ENCODE measurements around the gene RABGAP1L. TPM values are rescaled to one million over a fixed set of nuclear protein-coding genes. Genes with fewer than 3 reads are reported as not detected.

The RABGAP1L gene
- total RNA-seq, 2 donors from 2014 or later: 51.4 to 124 TPM

DNA sequence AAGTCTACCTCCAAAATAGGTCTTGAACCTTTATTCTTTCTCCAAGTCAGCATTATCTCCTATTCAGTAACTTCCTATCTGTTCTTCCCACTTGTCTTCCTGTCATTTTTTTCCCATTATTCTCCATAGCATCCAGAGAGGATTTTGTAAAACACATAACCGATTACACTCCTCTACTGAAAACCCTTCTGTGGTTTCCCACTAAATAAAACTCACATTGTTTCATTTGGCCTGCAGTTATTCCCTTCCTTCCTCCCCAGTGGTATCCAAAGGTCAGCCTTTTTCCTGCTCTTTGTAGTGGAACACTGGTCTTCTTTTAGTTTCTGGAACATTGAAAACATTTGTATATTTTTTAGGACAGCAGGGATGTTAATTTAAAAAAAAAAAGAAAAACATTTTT lies 554.5 kb downstream of the RABGAP1L start:
- ATAC-seq (no peak), DNase-seq (no peak)
- intact Hi-C loops (cut with DNase I): no loop called here
- no peak for TF ChIP-seq POLR2A (IDR thresholded peaks at IDR 0.05)
- TF ChIP-seq, protein P1, sequence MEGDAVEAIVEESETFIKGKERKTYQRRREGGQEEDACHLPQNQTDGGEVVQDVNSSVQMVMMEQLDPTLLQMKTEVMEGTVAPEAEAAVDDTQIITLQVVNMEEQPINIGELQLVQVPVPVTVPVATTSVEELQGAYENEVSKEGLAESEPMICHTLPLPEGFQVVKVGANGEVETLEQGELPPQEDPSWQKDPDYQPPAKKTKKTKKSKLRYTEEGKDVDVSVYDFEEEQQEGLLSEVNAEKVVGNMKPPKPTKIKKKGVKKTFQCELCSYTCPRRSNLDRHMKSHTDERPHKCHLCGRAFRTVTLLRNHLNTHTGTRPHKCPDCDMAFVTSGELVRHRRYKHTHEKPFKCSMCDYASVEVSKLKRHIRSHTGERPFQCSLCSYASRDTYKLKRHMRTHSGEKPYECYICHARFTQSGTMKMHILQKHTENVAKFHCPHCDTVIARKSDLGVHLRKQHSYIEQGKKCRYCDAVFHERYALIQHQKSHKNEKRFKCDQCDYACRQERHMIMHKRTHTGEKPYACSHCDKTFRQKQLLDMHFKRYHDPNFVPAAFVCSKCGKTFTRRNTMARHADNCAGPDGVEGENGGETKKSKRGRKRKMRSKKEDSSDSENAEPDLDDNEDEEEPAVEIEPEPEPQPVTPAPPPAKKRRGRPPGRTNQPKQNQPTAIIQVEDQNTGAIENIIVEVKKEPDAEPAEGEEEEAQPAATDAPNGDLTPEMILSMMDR (IDR thresholded peaks at IDR 0.05): no peak
- 63 to 81% methylated on average over 1 of the region's 1 CpG for WGBS, 2 donors
- Histone ChIP-seq H3K4me3 (no peak overlapping the region), H3K27me3 (no peaks in the 10 kb centered on the region), H3K36me3 (replicated peaks in 1 of 2; ENCODE audit: insufficient read depth in 1 of 2, low read depth in 2 of 2) (no peaks in the 10 kb centered on the region), H3K27ac (no peak overlapping the region), H3K9me3 (no peaks in the 10 kb centered on the region), H3K4me1 (no peaks in the 10 kb centered on the region)

- intact Hi-C loops (cut with DNase I): no loop called here
- Histone ChIP-seq H3K27ac (no peak overlapping the region), H3K4me1 (no peaks in the 10 kb centered on the region), H3K36me3 (replicated peaks in 1 of 2; ENCODE audit: insufficient read depth in 1 of 2, low read depth in 2 of 2) (no peaks in the 10 kb centered on the region), H3K9me3 (no peaks in the 10 kb centered on the region), H3K27me3 (no peaks in the 10 kb centered on the region), H3K4me3 (no peak overlapping the region)
- 35% methylated on average over 2 of the region's 2 CpGs for WGBS, 2 donors
- DNase-seq (no peak), ATAC-seq (no peak)
- no peak for TF ChIP-seq POLR2A (IDR thresholded peaks at IDR 0.05)
- TF ChIP-seq, protein P1 (IDR thresholded peaks at IDR 0.05): no peak
Measured at GRCh38 chr1:174719194-174719593, 559.9 kb downstream of the RABGAP1L start.

- H3K9me3 ChIP-seq: no peaks in the 10 kb centered on the region
- intact Hi-C loops (cut with DNase I): no loop called here
- 98 to 100% methylated on average over 1 of the region's 1 CpG for WGBS, 2 donors
- no peaks in the 10 kb centered on the region for H3K27me3 ChIP-seq
- no peak overlapping the region for H3K27ac ChIP-seq
- no peak for ATAC-seq
- no peak for DNase-seq
- H3K36me3 ChIP-seq (replicated peaks in 1 of 2; ENCODE audit: insufficient read depth in 1 of 2, low read depth in 2 of 2): no peaks in the 10 kb centered on the region
- H3K4me1 ChIP-seq: no peaks in the 10 kb centered on the region
- H3K4me3 ChIP-seq: no peak overlapping the region
- TF ChIP-seq POLR2A (IDR thresholded peaks at IDR 0.05): no peak
- TF ChIP-seq, protein P1 (IDR thresholded peaks at IDR 0.05): no peak
Measured at GRCh38 chr1:174720618-174721017, 561.3 kb downstream of the RABGAP1L start.

- no peak for ATAC-seq
- WGBS, 2 donors: 68 to 69% methylated on average over 2 of the region's 2 CpGs
Measured at GRCh38 chr1:174721246-174721645, 561.9 kb downstream of the RABGAP1L start.

GRCh38 chr1:174723816-174724215 lies 564.5 kb downstream of the RABGAP1L start:
- Histone ChIP-seq H3K9me3 (no peaks in the 10 kb centered on the region), H3K4me1 (no peaks in the 10 kb centered on the region), H3K4me3 (no peak overlapping the region), H3K27me3 (no peaks in the 10 kb centered on the region), H3K36me3 (replicated peaks in 1 of 2; ENCODE audit: insufficient read depth in 1 of 2, low read depth in 2 of 2) (no peaks in the 10 kb centered on the region), H3K27ac (no peak overlapping the region)
- DNase-seq (no peak), ATAC-seq (no peak)
- intact Hi-C loops (cut with DNase I): no loop called here
- TF ChIP-seq, protein P1 (IDR thresholded peaks at IDR 0.05): no peak
- no peak for TF ChIP-seq POLR2A (IDR thresholded peaks at IDR 0.05)

More at GRCh38 chr1:174721246-174721645, 561.9 kb downstream of the RABGAP1L start:
- H3K4me1 ChIP-seq: no peaks in the 10 kb centered on the region
- no peak for DNase-seq
- TF ChIP-seq, protein P1 (IDR thresholded peaks at IDR 0.05): no peak
- TF ChIP-seq POLR2A (IDR thresholded peaks at IDR 0.05): no peak
- no peaks in the 10 kb centered on the region for H3K36me3 ChIP-seq (replicated peaks in 1 of 2; ENCODE audit: insufficient read depth in 1 of 2, low read depth in 2 of 2)
- no peak overlapping the region for H3K4me3 ChIP-seq
- intact Hi-C loops (cut with DNase I): no loop called here
- no peaks in the 10 kb centered on the region for H3K27me3 ChIP-seq
- H3K9me3 ChIP-seq: no peaks in the 10 kb centered on the region
- no peak overlapping the region for H3K27ac ChIP-seq

Measured in body of pancreas (tissue), 4 donors.